Trophoblast cell (in vitro differentiated cells and primary cell): ENCODE results near the gene CLNS1A.

ENCODE experiments used
- DNase-seq, 2 donors: peaks; one replicate each; pipeline ENCODE4 v3.0.0-alpha.2; 2016
- H2AFZ ChIP-seq: 2 replicates; pipeline ENCODE4 v1.6.1; 2013; ENCODE audit warnings: low read length, moderate library complexity, mild to moderate bottlenecking; ENCODE audit not compliant: insufficient read depth, poor library complexity
- H2AK5ac ChIP-seq: 2 replicates; pipeline ENCODE4 v1.6.1; 2013; ENCODE audit warnings: mild to moderate bottlenecking, low read length
- H2BK120ac ChIP-seq: 2 replicates; pipeline ENCODE4 v1.6.1; 2013; ENCODE audit warnings: low read length, mild to moderate bottlenecking, moderate library complexity; ENCODE audit not compliant: insufficient read depth, poor library complexity
- H2BK12ac ChIP-seq: 2 replicates; pipeline ENCODE4 v1.6.1; 2013; ENCODE audit warnings: mild to moderate bottlenecking, low read length, moderate library complexity
- H2BK5ac ChIP-seq: 2 replicates; pipeline ENCODE4 v1.6.1; 2013; ENCODE audit warnings: low read length, low read depth, moderate library complexity, mild to moderate bottlenecking; ENCODE audit not compliant: poor library complexity
- H3K14ac ChIP-seq: 2 replicates; pipeline ENCODE4 v1.6.1; 2013; ENCODE audit warnings: mild to moderate bottlenecking, low read length
- H3K18ac ChIP-seq: 2 replicates; pipeline ENCODE4 v1.6.1; 2013; ENCODE audit warnings: mild to moderate bottlenecking, low read length
- H3K23ac ChIP-seq: 2 replicates; pipeline ENCODE4 v1.6.1; 2013; ENCODE audit warnings: low read length
- H3K27ac ChIP-seq: 2 replicates; pipeline ENCODE4 v1.5.1; 2013; ENCODE audit warnings: low read depth, mild to moderate bottlenecking, inconsistent platforms, low read length, moderate library complexity
- H3K27me3 ChIP-seq: 2 replicates; pipeline ENCODE4 v1.6.1; 2013; ENCODE audit warnings: inconsistent platforms, mild to moderate bottlenecking, low read length, moderate library complexity; ENCODE audit not compliant: insufficient read depth
- H3K36me3 ChIP-seq, 2 experiments: 1 replicate in 1 of 2; 2 replicates in 1 of 2; pipeline ENCODE4 v1.6.1; 2013; ENCODE audit warnings: low read length in 2 of 2, mild to moderate bottlenecking in 2 of 2, moderate library complexity in 1 of 2; ENCODE audit not compliant: insufficient read depth in 2 of 2, control insufficient read depth in 1 of 2
- H3K4ac ChIP-seq: 2 replicates; pipeline ENCODE4 v1.6.1; 2013; ENCODE audit warnings: low read depth, mild to moderate bottlenecking, low read length, moderate library complexity
- H3K4me1 ChIP-seq, 2 experiments: 1 replicate in 1 of 2; 2 replicates in 1 of 2; pipeline ENCODE4 v1.6.1; 2013; ENCODE audit warnings: low read length in 2 of 2, mild to moderate bottlenecking in 2 of 2, moderate library complexity in 1 of 2; ENCODE audit not compliant: insufficient read depth in 2 of 2, control insufficient read depth in 1 of 2
- H3K4me2 ChIP-seq: 2 replicates; pipeline ENCODE4 v1.6.1; 2013; ENCODE audit warnings: inconsistent platforms, mild to moderate bottlenecking, low read length, moderate library complexity
- H3K4me3 ChIP-seq: 2 replicates; pipeline ENCODE4 v1.5.1; 2013; ENCODE audit warnings: mild to moderate bottlenecking, low read depth, low read length, inconsistent platforms
- H3K79me1 ChIP-seq: one replicate; pipeline ENCODE4 v1.6.1; 2013; ENCODE audit warnings: low read length
- H3K79me2 ChIP-seq: 2 replicates; pipeline ENCODE4 v1.6.1; 2013; ENCODE audit warnings: low read length, mild to moderate bottlenecking; ENCODE audit not compliant: control insufficient read depth, insufficient read depth, poor library complexity
- H3K9ac ChIP-seq: 2 replicates; pipeline ENCODE4 v1.6.1; 2013; ENCODE audit warnings: mild to moderate bottlenecking, low read length
- H3K9me3 ChIP-seq: 2 replicates; pipeline ENCODE4 v1.6.1; 2013; ENCODE audit warnings: low read depth, mild to moderate bottlenecking, control low read depth, inconsistent platforms, low read length; ENCODE audit not compliant: insufficient read depth
- H4K12ac ChIP-seq: 2 replicates; pipeline ENCODE4 v1.6.1; 2013; ENCODE audit warnings: low read depth, mild to moderate bottlenecking, low read length, moderate library complexity
- H4K8ac ChIP-seq: 2 replicates; pipeline ENCODE4 v1.6.1; 2013; ENCODE audit warnings: low read depth, mild to moderate bottlenecking, low read length, moderate library complexity
- H4K91ac ChIP-seq: one replicate; pipeline ENCODE4 v1.6.1; 2013; ENCODE audit warnings: low read depth, mild to moderate bottlenecking, low read length, moderate library complexity
- WGBS: extraction: QIAGEN DNeasy Blood & Tissue Kit; methylation state at CpG from one replicate; pipeline ENCODE4 v1.1.7; 2013; ENCODE audit warnings: missing lambda C conversion rate; ENCODE audit not compliant: insufficient read length, insufficient coverage; ENCODE audit errors: extremely low coverage; 5-methylcytosine and 5-hydroxymethylcytosine counted together

The CLNS1A gene

GRCh38 chr11:77602381-77603088 is 35.1 kb downstream of the CLNS1A start:
- Histone ChIP-seq H3K4me2 (no peak overlapping the region), H3K23ac (no peak overlapping the region), H3K9me3 (no peaks in the 10 kb centered on the region), H3K36me3 (peaks cover 2 to 6% of the 10 kb centered on the region in 2 experiments), H2BK120ac (no peak overlapping the region), H3K14ac (no peak overlapping the region), H3K79me2 (no peaks in the 10 kb centered on the region), H2AK5ac (no peak overlapping the region), H4K8ac (no peak overlapping the region), H3K9ac (no peak overlapping the region), H4K91ac (no peak overlapping the region), H3K18ac (no peak overlapping the region), H3K27ac (no peak overlapping the region), H3K4me1 (peaks cover 0 to 2% of the 10 kb centered on the region in 2 experiments), H3K79me1 (no peaks in the 10 kb centered on the region), H2BK5ac (peak overlapping the region; percentile 40), H2AFZ (no peak overlapping the region), H3K27me3 (peaks cover 2% of the 10 kb centered on the region), H2BK12ac (no peak overlapping the region), H3K4me3 (no peak overlapping the region), H3K4ac (no peak overlapping the region), H4K12ac (no peak overlapping the region)
- WGBS = no CpG with 5 or more reads among the region's 3 CpGs
- DNase-seq = peak; percentile 7 to 77

- no peak overlapping the region for H3K4ac ChIP-seq
- no peak overlapping the region for H3K23ac ChIP-seq
- H3K9ac ChIP-seq = no peak overlapping the region
- no peak overlapping the region for H2BK5ac ChIP-seq
- H3K4me1 ChIP-seq = peaks cover 0 to 2% of the 10 kb centered on the region in 2 experiments
- H3K27me3 ChIP-seq = no peaks in the 10 kb centered on the region
- no peak overlapping the region for H4K8ac ChIP-seq
- no peaks in the 10 kb centered on the region for H3K36me3 ChIP-seq
- no peak overlapping the region for H2AFZ ChIP-seq
- H2AK5ac ChIP-seq = no peak overlapping the region
- H3K18ac ChIP-seq = no peak overlapping the region
- no peaks in the 10 kb centered on the region for H3K79me2 ChIP-seq
- H3K4me2 ChIP-seq = no peak overlapping the region
- no peak overlapping the region for H3K4me3 ChIP-seq
- H2BK12ac ChIP-seq = no peak overlapping the region
- H2BK120ac ChIP-seq = no peak overlapping the region
- DNase-seq = peak; percentile 63 to 93
- H3K79me1 ChIP-seq = no peaks in the 10 kb centered on the region
- no peak overlapping the region for H3K14ac ChIP-seq
- H3K27ac ChIP-seq = no peak overlapping the region
- no peak overlapping the region for H4K12ac ChIP-seq
- no peak overlapping the region for H4K91ac ChIP-seq
- no CpG with 5 or more reads among the region's 2 CpGs for WGBS
- no peaks in the 10 kb centered on the region for H3K9me3 ChIP-seq
These were observed 39.4 kb downstream of the CLNS1A start for GRCh38 chr11:77598195-77598594.

- Histone ChIP-seq H2BK5ac (no peak overlapping the region), H3K9me3 (no peaks in the 10 kb centered on the region), H4K8ac (no peak overlapping the region), H3K4ac (no peak overlapping the region), H2BK12ac (no peak overlapping the region), H3K27me3 (no peaks in the 10 kb centered on the region), H2BK120ac (no peak overlapping the region), H3K23ac (no peak overlapping the region), H3K4me2 (no peak overlapping the region), H3K14ac (no peak overlapping the region), H4K12ac (no peak overlapping the region), H3K79me1 (no peaks in the 10 kb centered on the region), H3K27ac (no peak overlapping the region), H3K79me2 (no peaks in the 10 kb centered on the region), H4K91ac (no peak overlapping the region), H3K36me3 (no peaks in the 10 kb centered on the region), H2AK5ac (no peak overlapping the region), H3K4me1 (peaks cover 0 to under 1% of the 10 kb centered on the region in 2 experiments), H2AFZ (no peak overlapping the region), H3K4me3 (no peak overlapping the region), H3K18ac (no peak overlapping the region), H3K9ac (no peak overlapping the region)
- peak; percentile 89 to 98 for DNase-seq
- WGBS = no CpG with 5 or more reads among the region's 2 CpGs
These were observed 41.0 kb downstream of the CLNS1A start for GRCh38 chr11:77596626-77597025.

- no peaks in the 10 kb centered on the region for H3K36me3 ChIP-seq
- no peak overlapping the region for H3K4ac ChIP-seq
- no peaks in the 10 kb centered on the region for H3K79me1 ChIP-seq
- H2BK12ac ChIP-seq = no peak overlapping the region
- no peaks in the 10 kb centered on the region for H3K27me3 ChIP-seq
- H3K9ac ChIP-seq = no peak overlapping the region
- no peak overlapping the region for H3K4me3 ChIP-seq
- H3K14ac ChIP-seq = no peak overlapping the region
- no peak overlapping the region for H2BK120ac ChIP-seq
- no peak overlapping the region for H2AK5ac ChIP-seq
- no peak overlapping the region for H4K91ac ChIP-seq
- H4K12ac ChIP-seq = no peak overlapping the region
- H2AFZ ChIP-seq = no peak overlapping the region
- H3K23ac ChIP-seq = no peak overlapping the region
- no peak overlapping the region for H3K4me2 ChIP-seq
- no peak overlapping the region for H3K18ac ChIP-seq
- H3K4me1 ChIP-seq = peaks cover 0 to 6% of the 10 kb centered on the region in 2 experiments
- DNase-seq = no peak
- H3K9me3 ChIP-seq = no peaks in the 10 kb centered on the region
- no peaks in the 10 kb centered on the region for H3K79me2 ChIP-seq
- H4K8ac ChIP-seq = no peak overlapping the region
- H3K27ac ChIP-seq = no peak overlapping the region
- H2BK5ac ChIP-seq = no peak overlapping the region
These were observed 43.7 kb downstream of the CLNS1A start for GRCh38 chr11:77593883-77594282.
